ENCODE results near the gene PTN.
"Not testable (repeated sequence)": the region's sequence is repeated elsewhere in the genome, so short reads cannot be mapped to it uniquely, and the experiment has no call there.

The PTN gene

DNA sequence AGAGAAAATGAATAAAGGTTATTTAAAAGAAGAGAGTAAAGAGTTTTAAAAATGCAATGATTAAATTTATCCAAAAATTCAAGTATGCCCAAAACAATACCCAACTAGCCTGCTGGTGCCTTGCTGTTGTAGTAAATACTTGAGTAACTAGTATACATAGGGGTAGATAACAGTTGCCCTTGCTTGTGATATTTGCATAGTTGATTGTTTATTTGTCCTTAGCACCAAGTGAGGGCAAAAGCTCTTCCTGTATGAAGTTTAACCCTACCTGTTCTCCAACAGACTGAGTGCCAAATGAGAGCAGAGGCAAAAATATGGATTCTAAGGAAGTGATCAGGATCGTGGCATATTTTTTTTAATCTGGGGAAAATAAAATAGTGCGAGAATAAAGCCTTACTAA, 85.0 kb downstream of the PTN start:
- DNase-seq: no peak

DNA sequence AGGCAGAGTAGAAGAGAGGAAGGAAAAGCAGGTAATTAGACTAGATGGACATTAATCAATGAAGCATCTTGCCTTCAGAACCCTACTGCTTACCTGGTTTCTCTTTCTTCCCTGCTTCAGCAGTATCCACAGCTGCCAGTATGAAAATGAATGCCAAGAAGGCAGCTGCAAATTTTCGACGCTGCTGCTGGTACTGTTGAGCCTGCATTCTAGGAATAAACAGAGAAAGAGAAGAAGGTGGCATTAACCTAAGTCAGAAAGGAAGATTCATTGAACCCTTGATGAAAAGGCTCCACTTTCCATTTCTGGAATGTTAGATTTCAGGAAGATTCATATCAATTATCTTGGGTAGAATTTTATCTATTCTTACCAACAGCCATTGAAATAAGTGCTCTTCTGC, 88.8 kb downstream of the PTN start:
- no peak for DNase-seq

DNA sequence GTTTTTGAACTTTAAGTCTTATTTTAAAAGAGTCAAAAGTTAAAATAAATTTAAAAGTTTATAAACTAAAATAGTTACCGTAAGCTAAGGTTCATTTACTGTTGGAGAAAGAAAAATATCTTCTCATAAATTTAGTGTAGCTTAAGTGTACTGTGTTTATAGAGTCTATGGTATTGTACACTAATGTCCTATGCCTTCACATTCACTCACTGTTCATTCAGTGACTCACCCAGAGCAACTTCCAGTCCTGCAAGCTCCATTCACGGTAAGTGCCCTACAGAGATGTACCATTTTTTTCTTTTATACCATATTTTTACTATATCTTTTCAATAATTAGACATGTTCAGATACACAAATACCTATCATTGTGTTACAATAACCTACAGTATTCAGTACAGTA, 97.6 kb downstream of the PTN start:
- peak; percentile 7 for DNase-seq

DNA sequence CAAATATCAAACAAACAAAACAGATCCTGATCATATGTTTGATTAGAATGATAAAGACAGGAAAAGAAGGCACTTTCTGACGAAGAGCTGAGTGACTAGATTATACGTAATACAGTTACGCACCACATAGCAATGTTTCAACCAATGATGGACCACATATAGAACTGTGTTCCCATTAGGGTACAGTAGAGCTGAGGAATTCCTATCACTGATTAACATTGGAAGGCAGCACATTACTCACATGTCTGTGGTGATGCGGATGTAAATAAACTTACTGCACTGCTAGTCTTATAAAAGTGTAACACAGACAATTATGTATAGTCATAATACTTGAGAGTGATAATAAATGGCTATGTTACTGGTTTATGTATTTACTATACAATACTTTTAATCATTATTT, 98.3 kb downstream of the PTN start:
- DNase-seq: no peak

DNA sequence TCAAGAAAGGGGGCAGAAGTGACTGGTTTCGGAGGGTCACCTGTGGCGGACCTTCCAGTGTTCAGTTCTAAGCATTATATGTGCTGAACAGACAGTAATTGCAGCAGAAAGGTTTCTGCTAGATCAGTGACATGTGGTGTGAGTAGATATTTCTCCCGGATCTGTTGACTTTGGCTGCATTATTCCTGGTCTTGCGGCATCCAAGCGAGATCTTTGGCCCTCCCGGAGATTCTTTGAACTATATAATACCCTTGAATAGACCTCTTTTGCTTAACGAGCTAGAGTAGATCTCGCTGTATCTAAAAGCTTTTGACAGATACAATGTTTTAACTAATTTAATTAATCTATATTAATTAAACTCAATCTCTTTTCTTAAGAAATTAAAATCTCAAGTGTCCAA, 99.8 kb downstream of the PTN start:
- DNase-seq: no peak

DNA sequence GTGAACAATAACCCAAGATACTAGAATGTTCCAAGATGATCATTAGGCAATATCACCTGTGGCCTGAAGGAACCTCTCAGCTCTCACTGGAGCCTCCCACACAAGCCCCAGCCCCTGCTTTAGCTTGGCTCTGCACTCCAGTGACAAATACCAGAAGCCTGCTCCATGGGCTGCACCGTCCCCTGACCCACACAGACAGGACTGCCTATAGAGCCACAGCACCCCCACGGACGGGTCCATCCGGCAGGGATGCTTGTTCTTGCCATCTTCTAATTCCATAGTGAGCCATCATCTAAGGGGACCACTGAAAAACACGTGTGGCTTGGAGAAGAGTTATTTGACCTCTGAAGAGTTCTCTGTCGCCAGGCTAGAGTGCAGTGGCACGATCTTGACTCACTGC, 100.9 kb downstream of the PTN start:
- no peak for DNase-seq

DNA sequence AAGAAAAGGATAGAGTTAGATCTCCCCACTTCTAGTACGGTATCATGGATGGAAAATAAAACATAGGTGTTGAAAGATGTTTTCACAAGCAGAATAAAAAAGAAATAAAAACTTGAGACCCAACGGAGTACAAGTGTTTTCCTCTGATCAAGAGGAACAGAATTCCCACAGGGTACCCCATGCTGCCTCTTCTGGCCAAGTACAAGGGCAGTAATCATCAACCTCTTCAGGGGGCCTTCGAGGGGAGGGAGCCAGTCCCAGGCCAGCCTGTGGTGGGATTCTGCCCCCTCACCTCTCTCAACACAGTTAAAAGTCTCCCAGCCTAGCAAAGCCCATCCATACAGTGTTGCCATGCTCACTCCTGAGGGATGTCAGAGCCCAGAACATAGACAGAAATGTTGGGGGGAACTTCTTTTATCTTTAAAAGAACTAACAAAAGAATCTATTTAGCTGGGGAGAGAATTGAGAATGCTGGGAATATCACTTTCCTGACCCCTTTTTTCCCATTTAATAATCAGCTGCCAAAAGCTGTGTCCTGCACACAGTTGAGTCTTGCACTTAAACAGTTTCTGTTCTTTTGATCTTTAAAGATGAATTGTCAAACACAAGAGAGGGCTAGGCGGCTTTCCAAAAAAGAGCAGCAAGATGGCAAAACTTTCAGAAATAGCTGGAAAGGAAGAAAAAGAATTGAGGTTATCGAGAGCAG, 101.7 kb downstream of the PTN start:
- no peak for DNase-seq

DNA sequence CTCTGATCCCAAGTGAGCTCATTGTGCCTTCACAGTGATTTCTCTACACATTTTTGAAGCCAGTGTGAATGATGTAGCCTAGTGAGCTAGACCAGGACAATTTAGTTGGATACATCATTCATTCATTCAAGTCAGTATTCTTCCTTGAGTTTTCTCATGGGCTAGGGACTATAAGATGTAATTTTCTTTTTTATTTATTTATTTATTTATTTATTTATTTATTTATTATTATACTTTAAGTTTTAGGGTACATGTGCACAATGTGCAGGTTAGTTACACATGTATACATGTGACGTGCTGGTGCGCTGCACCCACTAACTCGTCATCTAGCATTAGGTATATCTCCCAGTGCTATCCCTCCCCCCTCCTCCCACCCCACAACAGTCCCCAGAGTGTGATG, 104.3 kb downstream of the PTN start:
- DNase-seq: not testable (repeated sequence)

DNA sequence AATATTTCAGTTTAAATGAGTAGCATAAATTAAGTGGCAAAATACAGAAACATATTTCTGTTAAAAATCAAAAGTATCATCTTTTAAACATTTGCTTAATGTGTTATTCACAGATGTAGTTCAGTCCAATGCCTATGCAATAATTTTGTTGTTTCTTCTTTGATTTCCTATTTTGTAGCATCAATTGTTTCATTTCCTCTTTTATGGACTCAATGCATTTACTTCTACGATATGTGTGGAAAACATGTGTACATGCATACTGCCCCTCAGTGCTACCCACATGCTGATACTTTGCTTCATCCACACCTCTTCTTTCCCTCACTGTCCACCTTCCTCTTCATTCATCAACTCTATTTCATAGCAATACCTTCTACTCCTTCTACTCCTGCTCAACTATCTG, 108.1 kb downstream of the PTN start:
- DNase-seq: no peak

DNA sequence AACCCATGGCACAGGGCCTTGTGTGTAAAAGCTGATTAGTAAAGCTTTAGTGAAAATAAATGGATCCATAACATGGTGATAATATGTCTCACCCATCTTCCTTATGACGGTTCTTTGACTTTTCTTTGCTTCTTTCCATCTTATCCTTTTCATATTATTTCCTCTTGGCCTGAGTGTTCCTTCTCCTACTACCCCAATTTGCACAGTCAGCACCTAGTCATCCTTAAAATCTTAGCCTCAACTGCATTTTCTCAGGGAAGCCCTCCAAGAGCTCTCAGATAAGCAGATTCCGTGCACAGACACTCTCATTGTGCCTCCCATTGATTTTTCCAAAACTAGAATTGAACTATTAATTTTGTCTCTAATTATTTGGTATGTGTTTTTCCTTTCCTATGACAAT, 112.4 kb downstream of the PTN start:
- DNase-seq: no peak

DNA sequence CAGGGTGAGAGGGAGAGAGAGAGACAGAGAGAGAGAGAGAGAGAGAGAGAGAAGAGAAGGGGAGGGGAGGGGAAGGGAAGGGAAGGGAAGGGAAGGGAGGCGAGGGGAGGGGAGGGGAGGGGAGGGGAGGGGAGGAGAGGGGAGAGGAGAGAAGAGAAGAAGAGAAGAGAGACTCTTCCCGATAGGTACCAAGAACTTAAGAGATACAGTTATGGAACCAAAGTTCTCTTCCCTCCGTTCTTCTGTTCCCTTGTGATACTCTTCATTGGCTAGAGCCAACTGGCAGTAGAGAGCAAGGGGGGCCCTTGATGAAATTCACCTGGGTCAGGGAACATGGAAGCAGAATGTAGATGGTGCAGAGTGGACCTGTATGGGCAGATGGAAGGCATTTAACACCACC, 122.1 kb downstream of the PTN start:
- DNase-seq: no peak

DNA sequence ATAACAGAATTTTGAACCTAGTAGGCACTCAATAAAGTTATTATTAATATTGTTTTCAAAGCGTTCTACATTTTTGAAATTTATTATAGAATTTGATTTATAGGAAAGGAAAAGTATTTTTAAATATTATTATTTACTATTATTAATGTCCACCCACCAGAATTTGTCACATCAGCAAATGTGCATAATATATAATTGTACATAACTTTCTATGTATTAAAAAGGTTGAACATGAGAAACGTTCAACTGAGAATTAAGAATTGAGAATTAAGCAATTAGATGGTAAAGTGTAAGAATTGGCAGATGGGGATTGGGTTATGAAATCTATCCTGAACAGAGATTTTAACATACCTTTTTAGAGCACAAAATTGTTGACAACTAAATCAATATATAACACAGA, 129.8 kb downstream of the PTN start:
- DNase-seq: no peak

DNA sequence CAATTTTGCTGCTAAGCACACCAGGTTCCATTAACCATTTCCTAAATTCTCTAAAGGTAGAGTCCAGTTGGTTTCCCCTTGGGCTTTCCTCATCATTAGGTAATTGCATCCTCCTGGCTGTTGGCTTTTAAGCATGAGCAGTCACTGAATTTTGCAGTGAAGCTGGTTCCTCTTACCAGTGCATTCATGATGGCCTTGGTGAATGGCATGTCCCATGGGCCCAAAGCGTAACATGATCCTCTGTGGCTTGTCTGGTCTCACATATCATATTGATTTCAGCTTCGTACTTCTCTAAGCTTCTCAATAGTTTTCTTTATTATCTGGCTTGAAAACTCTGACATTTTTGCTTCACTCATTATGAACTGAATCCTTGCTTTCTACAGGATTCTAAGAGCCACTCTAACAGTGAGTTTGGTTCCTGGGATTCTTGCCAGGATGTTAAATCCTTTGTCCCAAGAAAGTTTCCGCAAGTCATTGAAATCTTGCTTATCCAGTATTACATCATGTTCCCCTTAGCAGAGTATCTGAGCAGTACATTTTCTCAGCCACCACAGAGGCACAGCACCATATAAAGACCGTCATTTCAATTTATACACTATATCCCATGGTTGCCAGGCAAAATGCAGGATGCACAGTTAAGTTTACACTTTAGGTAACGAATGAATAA, 134.2 kb downstream of the PTN start:
- peak; percentile 7 for DNase-seq

DNA sequence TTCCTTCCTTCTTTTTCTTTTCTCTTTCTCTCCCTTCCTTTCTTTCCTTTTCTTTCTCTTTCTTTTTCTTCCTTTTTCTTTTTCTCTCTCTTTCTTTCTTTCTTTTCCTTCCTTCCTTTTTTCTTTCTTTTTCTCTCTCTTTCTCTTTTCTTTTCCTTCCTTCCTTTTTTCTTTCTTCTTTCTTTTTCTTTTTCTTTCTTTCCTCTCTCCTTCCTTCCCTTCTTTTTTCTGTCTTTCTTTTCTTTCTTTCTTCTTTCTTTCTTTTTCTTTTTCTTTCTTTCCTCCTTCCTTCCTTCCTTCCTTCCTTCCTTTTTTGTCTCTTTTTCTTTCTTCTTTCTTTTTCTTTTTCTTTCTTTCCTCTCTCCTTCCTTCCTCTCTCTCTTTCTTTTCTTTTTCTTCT, 136.8 kb downstream of the PTN start:
- DNase-seq: no peak

DNA sequence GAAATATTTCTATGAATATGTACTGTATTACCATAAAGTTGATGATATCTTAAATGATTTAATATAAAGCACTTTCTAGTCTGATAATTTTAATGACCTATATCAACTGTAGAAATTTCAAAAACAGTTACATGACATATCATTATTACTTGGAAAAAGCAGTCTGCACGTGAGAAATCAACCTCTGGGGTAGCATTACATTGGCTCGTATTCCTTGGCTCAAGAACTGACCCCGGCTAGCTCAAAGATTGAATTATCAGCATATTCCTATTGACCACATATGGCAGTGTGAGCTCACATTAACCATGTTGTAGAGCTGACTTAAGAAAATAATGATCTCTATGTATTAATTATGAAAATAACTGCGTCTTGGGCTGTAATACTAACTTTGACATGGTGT, 139.3 kb downstream of the PTN start:
- no peak for DNase-seq

DNA sequence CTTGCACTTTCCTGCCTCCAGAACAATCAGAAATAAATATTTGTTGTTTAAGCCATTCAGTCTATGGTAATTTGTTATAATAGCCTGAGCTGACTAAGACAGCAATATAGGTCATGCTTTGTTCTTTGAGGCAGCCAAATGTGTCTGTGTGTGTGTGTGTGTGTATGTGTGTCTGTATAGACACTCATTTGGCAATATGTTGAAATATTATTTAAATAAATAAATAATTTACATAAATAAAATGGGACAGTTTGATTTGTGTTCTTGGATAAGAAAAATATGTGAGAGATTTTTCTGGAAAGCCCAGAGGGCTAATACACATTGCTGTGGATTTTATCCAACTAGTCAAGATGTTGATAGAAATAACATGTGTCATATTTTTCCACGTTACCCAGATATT, 140.2 kb downstream of the PTN start:
- no peak for DNase-seq

DNA sequence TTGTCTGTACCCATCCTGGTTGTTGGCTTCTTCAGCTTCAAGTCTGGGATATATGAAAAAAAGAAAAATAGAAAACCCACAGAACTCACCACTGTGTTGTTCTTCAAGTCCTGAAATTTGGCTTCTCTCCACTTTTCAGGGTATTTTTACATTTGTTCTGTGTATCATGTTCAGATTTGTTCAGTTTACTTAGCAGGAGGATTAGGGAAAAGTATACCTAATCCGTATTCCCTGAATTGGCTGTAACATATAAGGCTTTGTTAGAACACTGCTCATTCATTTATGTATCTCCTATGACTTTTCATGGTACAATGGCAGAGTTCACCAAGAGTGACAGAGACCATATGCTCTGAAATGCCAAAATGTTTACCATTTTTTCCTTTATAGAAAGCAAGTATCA, 146.9 kb downstream of the PTN start:
- DNase-seq: no peak

DNA sequence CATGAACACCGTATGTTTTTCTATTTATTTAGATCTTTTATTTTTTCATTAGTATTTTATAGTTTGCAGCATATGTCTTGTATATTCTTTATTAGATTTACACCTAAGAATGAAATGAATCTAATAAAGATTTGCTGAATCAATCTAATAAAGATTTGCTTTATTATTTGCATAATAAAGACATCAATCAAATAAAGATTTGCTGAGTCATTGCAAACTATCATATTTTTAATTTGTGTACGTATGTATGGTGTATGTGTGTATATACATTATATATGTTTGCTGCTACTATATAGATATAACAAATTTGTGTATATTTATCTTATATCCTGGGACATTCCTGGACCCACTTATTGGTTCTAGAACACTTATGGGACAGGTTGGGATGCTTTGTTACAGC, 147.5 kb downstream of the PTN start:
- DNase-seq: no peak

DNA sequence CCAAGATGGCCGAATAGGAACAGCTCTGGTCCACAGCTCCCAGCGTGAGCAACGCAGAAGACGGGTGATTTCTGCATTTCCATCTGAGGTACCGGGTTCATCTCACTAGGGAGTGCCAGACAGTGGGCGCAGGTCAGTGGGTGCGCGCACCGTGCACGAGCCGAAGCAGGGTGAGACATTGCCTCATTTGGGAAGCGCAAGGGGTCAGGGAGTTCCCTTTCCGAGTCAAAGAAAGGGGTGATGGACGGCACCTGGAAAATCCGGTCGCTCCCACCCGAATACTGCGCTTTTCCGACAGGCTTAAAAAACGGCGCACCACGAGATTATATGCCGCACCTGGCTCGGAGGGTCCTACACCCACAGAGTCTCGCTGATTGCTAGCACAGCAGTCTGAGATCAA, 161.9 kb downstream of the PTN start:
- not testable (repeated sequence) for DNase-seq

Measured in fibroblast of skin of right biceps (primary cell).